ENCODE results near the gene PBX4.
A peak's percentile ranks its signal among the peaks of the same experiment; 100 is the strongest.

PBX4 gene

DNA sequence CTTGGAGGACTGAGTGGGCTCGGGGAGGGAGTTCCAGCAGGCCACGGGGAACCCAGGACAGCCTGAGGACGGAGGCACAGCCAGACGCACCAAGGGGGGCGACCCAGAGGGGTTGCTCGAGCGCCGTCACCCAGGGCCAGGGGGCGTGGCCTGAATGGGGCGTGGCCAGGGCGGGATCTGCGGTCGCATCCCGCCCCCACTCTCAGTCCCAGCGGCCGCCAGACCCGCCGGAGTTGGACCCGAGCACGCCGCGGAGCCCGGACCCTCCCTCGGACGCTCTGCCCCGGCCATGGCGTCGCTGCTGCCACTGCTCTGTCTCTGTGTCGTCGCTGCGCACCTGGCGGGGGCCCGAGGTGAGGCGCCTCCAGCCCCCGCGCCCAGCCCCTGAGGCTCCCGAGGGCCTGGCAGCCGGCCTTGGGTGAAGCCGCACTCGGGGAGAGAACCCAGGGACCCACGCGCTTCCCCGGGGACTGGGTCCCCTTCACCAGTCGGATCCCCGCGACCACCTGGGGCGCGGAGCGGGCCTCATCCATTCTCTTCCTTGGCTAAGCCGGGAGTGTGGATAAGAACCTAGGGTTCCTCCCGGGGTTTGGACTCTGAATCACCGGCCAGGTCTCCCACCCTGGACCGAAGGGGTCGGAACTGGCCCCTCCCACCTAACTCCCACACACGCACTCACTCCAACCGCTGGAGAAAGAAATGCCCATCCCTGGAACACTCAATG is 80.3 kb downstream of the PBX4 start, which contains the start of gene CILP2:
Gene CILP2 (plus strand): TSS at position 205 of the 724 bp plus-strand sequence. CDS start 85 bp downstream, at position 290.
- DNase-seq, result peak in 2 of 3 experiments; percentile 55 to 60

DNA sequence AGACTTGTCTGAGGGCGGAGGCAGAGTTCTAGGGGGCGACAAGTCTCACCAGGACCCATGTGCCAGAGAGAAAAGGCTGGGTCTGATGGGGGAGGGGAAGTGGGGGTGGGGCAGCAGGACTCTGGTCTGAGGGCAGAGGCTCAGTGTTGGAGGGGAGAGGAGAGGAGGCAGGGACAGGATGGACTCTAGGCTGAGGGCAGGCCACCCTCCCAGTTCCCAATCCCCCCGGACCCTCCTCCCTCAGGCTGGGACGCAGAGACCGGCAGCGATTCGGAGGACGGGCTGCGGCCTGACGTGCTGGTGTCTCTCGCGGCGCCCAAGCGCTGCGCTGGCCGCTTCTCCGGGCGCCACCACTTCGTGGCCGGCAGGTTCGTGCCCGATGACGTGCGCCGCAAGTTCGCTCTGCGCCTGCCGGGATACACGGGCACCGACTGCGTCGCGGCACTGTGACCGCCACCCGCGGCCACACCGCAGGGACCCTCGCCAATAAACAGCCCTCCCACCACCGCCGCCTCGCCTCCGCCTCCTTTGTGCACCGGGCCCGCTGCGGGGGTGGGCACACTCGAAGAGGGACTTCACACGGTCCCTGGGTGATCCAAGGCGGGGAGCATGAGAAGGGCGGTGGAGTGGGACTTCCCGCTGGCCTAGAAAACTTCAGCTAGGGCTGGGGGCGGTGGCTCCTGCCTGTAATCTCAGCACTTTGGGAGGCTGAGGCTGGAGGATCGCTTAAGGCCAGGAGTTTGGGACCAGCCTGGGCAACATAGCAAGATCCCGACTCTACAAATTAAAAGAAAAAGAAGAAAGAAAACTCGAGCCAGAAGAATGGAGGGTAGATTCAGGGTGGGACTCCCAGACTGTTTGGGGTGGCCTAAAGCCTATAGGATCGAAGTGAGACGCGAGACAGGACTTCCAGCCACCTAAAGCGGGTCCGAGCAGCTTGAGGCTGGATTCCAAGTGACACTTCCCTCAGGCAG is 81.1 kb downstream of the PBX4 start:
- no peak for DNase-seq

DNA sequence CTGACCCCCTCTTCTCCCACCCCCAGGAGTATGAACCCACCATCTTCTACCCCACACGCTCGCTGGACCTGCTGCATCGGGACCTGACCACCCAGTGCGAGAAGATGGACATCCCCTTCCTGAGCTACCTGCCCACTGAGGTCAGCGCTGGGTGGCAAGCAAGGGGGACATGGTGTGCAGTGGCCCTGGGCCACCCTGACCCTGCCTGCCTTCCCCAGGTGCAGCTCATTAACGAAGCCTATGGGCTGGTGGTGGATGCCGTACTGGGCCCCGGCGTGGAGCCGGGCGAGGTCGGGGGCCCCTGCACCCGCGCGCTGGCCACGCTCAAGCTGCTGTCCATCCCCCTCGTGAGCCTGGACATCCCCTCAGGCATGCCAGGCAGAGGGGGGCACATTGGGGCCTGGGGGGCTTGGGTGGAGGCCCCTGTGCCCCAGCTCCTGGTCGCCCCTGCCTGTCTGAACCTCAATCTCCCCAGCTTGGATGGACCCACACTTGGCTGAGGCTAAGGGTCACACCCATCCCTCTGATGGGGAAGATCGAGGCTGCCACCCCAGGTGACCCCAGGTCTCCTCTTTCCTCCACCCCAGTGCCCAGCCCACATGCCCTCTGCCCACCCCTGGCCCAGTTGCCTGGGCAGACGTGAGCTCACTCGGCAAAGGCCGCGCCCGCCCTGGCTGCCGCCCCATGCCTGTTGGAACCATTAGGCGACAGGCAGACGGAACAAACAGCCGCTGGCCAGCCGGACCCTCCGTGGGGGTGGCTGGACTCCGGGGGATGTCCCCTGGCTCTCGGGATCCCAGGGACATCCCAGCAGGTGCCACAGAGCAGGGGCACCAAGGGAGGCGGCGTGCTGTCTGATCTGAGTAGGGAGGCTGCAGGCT is 82.9 kb downstream of the PBX4 start:
- DNase-seq, result no peak

DNA sequence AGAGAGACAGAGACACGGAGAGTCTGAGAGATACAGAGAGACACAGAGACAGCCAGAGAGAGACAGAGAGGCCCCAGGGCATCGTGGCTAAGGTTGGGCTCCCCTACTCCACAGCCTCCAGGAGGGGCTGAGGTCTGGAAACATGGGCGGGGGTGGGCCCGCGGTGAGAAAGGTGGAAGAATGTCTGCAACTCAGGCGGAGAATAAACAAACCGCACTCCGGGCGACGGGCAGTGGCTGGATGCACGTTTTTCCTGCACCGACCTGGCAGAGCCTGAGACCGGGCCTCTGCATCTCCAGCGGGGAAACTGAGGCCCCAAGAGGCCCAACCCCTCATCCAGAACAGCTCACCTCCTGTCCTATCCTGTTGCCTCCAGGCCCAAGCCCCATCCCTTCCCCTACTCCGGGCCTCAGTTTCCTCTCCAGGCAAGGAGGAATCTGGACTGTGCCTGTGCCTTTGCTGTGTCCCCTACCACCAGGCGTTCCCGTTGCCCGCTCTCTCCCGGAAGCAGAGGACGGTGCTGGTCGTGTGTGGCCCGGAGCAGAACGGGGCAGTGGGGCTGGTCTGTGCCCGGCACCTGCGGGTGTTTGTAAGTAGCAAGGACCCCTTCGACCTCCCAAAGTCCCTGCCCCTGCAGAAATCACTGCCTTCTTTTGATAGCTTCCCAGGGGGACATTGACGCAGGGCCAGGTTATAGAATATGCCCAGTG is 83.8 kb downstream of the PBX4 start:
- no peak for DNase-seq

DNA sequence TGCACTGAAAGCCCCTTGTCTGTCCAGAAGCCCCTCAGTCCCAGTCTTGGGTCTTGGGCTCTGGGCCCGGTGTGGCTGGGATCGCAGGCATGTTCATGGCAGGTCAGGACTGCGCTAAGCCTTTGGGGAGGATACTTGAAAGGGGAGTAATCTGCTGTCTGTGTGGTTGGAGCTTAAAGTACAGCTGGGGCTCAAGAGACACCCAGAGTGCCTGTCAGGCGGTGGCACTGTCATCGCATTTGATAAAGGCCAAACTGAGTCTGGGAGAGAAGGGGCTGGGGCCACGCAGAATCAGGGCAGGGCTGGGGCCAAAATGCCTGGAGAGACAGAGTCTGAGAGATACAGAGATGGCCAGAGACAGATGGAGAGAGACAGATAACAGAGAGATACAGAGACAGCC is 84.6 kb downstream of the PBX4 start:
- peak in 1 of 3 experiments; percentile 19 for DNase-seq

DNA sequence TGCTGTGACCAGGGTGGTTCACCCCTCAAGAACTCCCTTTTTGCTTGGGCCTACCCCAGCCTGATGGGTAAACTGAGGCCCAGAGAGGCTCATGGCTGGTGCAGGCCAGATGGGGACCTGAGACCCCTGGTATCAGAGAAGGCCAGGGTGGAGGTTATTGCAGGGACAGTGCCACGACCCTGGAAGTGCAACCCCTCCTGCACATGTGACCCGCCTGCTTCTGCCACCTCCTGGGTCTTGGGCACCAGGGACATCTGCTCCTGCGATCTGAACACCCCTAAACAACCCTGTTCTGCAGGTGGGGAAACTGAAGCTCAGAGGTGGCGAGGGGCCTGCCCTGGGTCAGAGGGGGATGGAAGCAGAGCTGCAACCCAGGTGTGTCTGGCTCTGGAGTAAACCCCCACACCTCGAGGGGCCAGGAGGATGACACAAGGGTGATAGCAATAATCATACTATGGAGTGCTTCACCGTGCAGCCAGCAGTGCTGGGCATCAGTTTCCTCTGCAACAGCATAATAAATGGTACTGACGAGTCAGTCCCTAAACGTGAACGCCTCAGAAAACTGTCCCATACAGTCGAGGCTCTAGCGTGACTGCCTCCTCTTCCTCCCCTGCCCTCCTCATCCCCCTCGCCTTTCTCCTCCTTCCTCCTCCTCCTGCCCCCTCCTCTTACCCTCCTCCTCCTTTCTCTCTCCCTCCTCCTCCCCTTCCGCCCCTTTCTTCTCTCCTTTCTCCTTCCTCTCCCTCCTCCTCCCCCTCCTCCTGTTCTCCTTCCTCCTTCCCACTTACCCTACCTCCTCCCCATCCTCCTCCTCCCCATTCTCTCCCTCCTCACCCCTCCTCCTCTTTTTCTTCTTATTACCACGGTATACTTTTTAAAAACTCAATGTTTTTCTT is 85.4 kb downstream of the PBX4 start:
- no peak for DNase-seq

DNA sequence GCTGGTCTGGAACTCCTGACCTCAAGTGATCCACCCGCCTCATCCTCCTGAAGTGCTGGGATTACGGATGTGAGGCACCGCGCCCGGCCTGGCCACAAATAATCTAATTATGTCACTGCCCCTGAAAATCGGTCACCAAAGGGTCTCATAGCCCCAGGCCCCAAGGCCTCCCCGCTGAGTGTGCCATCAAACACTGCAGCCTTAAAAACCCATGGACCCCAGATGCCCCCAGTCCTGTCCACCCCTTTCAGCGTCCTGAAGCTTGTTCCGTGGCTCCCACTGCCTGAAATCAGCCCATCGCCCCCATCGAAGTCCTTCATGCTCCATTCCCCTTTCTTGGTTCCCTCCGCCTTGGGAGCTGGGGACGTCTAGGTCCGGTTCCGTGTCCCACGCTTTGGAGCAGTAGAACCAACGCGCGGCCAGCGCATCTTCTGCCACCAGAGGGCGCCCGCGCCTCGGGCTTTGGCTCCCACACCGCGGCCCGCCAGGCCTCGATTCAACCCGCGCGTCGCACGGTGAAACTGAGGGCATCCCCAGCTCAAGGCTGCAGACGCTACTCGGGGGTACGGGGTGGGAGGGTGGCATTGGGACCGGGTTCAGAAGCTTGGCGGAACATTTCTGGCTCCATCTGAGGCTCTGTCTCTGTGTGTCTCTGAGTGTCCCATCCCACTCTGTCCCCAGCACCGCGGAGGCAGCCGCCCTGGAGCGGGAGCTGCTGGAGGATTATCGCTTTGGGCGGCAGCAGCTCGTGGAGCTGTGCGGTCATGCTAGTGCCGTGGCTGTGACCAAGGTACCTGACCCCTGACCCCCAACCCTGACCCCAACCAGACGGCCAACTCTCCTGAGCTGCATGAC is 86.3 kb downstream of the PBX4 start:
- DNase-seq, result peak; percentile 65 to 78 (median 67)

DNA sequence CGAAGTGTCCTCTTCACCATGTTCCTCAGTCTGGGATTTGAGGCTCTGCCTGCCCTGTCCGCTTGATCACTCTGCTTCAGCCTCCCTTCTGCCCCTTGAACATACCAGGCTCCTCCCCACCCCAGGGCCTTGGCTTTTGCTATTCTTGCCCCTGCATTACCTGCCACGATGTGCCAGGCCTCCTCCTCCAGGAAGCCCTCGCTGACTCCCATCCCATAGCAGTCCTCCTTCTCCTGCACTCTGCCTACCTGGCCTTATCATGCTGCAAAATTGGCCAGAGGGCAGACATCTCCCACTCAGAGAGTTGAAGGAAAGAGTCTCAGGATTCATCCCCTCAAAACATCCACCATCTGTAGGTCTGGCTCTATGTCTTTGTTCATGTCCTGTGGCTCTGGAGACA is 87.6 kb downstream of the PBX4 start:
- DNase-seq, result no peak

DNA sequence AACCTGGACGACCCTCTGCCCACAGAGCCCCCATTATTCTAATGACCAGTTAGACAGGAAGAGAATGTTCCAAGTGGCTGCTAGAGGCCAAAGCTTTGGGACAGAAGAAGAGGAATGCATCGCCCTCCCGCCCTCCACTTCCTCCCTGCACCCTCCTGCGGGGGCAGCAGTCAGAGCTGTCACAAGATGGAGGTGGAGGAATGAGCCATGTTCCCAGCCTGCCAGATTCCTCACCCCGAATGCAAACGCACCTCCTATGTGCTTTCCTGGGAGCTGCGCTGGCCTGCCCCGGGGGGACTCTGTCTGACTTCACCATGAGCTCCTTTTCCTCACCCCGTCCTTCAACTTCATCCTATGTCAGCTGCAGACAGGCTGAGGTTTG is 88.1 kb downstream of the PBX4 start:
- DNase-seq, result no peak

DNA sequence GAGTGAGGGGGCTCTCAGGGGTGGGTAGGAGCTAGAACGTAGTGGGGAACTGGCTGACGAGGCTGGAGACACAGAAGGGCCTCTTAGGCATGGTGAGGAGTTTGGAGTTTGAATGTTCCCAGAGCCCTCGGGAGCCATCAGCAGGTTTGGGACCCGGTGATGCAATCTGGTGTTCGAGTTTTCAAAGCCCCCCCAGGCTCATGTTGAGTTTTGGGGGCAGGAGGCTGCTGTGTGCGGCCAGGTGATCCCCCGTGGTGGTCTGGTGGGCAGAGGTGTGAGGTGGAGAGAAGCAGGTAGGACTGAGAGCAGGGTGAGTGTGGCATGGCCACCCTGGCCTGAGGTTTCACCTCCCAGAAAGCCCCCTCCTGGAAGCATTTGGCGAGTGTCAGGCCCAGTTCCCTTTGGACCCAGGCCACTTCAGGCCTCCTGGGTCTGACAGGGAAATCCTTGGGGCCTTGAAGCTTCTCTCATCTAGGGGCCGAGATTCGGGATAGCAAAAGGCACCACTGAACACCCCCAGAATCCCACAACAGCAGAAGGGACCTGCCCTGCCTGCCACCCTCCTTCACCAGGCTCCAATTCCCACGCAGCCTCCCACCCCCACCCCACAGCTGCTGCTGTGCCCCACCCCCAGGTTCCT is 88.6 kb downstream of the PBX4 start:
- no peak for DNase-seq

DNA sequence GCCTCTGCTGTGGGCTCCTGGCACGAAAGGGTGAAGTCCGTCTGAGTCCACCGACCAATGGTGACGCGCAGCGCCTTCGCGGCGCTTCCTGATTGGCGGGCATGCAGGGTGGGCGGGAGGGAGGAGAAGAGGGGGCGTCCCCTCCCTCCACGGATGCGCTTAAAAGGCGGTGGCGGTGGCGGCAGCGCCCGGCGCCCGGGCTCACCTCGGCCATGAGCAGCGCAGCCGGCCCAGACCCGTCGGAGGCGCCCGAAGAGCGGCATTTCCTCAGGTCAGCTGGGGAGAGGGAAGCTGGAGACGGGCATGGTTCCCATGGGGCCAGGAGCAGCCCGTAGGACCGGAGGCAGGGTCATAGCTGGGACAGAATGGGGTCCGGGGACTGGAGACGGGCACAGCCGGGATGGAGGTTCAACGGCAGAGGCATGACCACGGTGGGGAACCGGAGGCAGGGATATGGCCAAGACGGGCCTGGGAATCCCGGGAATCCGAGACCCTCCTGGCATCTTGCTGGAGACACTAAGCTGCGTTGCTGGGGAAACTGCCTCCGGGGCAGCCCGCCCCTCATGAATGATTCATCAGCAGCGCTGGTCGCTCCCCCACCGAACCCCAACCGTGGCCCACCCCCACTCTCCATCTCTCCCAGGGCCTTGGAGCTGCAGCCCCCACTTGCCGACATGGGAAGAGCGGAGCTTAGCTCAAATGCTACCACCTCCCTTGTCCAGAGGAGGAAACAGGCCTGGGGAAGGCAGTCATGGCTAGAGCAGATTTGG is 89.6 kb downstream of the PBX4 start, which contains the start of gene YJEFN3:
Gene YJEFN3 (plus strand): TSS at position 191 of the 770 bp plus-strand sequence. CDS start 22 bp downstream, at position 213.
- DNase-seq, result no peak

DNA sequence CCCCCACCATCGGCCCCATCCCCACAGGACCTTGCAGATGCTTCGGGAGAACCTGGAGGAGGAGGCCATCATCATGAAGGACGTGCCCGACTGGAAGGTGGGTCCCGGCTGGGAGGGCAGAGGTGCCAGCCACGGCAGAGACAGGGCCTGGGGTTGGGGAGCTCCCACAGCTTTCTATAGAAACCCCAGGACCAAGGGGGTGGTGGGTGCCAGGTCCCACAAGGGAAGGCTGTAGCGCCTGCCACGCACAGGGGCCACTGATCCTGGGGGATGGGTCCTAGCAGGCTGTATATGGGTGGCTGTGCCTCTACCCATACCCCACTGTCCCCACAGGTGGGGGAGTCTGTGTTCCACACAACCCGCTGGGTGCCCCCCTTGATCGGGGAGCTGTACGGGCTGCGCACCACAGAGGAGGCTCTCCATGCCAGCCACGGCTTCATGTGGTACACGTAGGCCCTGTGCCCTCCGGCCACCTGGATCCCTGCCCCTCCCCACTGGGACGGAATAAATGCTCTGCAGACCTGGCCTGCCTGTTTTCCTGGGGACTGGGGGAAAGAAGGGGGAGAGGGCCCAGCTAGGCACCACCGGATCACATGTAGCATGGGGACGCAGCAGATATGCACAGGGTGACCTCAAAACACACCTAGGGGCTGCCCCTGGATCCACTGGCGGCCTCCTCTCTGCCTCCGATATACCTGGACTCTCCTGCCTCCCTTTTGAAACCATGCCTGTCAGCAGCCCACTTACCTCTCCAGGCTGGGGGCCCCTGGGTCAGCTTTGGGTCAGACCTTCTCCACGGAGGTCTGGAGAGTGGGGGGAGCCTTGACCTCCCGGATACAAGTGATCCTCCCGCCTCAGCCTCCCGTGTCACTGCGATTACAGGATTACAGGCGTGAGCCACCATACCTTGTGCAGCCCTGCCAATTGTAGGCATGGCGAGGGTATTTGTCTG is 90.5 kb downstream of the PBX4 start:
- no peak for DNase-seq

DNA sequence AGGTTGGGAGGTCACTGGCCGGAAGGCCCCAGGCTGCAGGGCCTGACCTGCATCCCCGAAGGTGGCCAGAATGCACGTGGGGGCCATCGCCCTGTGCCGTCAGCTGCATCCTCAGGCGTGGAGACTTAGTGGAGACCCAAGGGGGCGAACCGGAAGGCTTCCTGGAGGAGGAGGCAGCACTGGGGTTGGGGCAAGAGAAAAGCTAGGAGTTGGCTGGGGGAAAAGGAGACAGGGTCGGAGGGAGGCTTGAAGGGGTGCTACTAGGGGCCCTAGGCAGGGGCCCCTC is 91.2 kb downstream of the PBX4 start:
- no peak for DNase-seq

DNA sequence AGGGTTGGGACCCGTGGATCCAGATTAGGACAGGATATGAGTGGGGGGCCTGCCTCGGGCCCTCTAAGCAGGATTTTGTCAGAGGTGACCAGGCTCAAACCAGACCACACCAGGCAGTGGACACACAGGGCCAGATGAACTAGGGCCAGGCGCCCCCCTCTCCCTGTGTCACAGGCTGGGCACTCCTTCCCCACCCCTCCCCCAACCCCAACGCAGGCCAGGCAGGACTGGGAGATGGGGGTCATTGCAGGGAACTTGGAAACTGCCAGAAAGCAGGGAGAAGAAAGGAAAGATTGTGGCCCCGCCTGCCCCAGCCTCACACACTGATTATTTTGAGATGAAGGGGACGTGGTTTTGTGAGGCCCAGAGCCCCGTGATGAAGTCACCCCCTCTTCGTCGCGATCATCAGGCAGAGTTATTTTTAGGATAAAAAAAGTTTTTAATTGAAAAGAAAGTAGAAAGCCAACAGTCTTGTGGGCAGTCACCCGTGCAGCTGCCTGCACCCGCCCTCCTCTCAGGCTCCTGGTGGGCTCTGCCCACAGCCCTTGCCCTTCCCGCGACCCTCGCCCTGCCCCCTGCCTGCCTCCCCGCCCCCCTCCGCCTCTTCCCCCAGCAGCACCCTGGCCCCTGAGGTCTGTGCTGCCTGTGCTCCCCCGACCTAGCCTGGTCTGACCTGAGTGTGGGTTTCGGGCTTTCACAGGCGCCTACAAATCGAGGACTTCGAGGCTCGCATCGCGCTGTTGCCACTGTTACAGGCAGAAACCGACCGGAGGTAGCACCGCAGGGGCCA is 91.7 kb downstream of the PBX4 start:
- DNase-seq, result no peak

DNA sequence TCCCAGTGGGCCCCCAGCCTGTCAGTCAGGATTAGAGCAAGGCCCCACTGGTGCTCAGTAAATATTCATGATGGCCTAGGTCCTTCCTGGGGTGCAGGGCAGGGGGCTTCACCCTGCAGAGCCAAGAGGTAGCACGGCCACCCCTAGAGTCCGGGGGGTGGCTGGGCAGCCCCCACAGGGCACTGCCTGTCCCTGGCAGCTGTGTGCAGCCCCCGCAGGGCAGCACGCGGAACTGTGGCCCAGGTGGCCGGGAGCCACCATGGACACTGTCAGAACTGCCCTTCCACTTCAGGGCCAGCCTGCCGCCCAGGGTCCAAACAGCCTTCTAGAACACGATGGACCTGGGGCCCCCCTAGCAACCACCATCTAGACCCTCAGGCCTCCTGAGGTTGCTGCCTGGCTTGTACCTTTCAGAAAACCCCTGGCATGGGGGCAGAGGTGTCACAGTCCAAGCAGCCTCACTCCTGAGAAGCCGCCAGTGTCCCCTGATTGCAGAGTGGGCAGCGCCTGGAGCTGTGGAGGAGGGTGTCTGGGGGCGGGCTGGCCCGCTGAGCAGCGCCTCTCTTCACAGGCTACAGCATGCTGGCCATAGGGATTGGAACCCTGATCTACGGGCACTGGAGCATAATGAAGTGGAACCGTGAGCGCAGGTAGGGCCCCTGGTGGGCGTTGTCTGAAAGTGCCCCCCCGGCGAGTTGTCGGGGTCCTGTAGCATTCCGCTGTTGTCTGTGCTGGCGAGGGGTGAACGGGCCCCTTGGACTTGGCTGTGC is 92.7 kb downstream of the PBX4 start:
- DNase-seq, result no peak

DNA sequence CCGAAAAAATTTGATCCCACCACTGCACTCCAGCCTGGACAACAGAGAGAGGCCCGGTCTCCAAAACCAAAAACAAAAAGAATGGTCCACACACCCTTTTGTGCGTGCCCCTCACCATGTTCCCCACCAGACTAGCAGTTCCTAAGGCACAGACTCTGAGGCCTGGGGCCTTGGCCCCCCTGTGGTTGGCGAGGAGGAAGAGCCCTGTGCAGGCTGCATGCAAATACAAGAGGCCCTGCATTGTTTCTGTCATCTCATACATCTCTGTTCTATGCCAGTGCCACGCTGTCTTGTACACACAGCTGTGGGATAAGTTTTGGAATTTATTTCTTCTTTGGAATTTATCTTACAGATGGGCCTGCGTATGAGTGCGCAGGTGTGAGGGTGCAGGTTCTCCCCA is 94.4 kb downstream of the PBX4 start:
- DNase-seq, result no peak

Data from NCI-H1417 (cell line).